GM12878 (cell line): ENCODE results near the gene STK32B. TPM values are rescaled to one million over a fixed set of nuclear protein-coding genes. Genes with fewer than 3 reads are reported as not detected.

ENCODE experiments used
- ATAC-seq: fragments of 200-7000 bp; cut with Tn5 transposase; 3 replicates; pipeline ENCODE4 v1.9.1; 2020; ENCODE audit warnings: mild to moderate bottlenecking, moderate library complexity
- BruUV-seq: library from RNA; stranded (reverse); fragments of 400-500 nt; replicated peaks from 2 replicates; lab custom pipeline; 2021; lab: Mats Ljungman, UMichigan
- CTCF ChIA-PET: fragments of 300-600 bp; sonication (Branson Sonifier 250); formaldehyde crosslinking; extraction: SDS; loops from one replicate; lab custom pipeline; 2021; ENCODE audit warnings: inconsistent platforms; lab: Yijun Ruan, JAX
- POLR2A ChIA-PET: fragments of 350-600 bp; formaldehyde crosslinking; extraction: SDS; loops from one replicate; lab custom pipeline; 2021; ENCODE audit warnings: inconsistent platforms; lab: Charles Lee
- RAD21 ChIA-PET: fragments of 300-600 bp; sonication (Branson Sonifier 250); formaldehyde crosslinking; loops from one replicate; lab custom pipeline; 2023; ENCODE audit warnings: antibody characterized with exemption; ENCODE audit not compliant: unreplicated experiment; lab: Charles Lee
- SMC1A ChIA-PET: fragments of 300-600 bp; sonication (Branson Sonifier 250); formaldehyde crosslinking; loops from one replicate; lab custom pipeline; 2023; ENCODE audit not compliant: unreplicated experiment, uncharacterized antibody; lab: Charles Lee
- DNase-seq: peaks from one replicate; pipeline ENCODE4 v3.0.0-alpha.2; 2011; ENCODE audit warnings: low read depth, low spot score
- FAIRE-seq: peaks from 3 replicates; lab custom pipeline; 2011; peaks lifted over from hg19 to GRCh38; lab: Jason Lieb, UNC
- H2AFZ ChIP-seq: 2 replicates; pipeline ENCODE4 v1.6.0; 2011; ENCODE audit warnings: low read depth, low read length, control low read depth; ENCODE audit not compliant: control insufficient read depth
- H3K27ac ChIP-seq: 2 replicates; pipeline ENCODE4 v1.5.1; 2011; ENCODE audit warnings: control low read depth; ENCODE audit not compliant: control insufficient read depth, insufficient read depth
- H3K27me3 ChIP-seq, 2 experiments: replicated peaks in 1 of 2; 2 replicates each; pipeline versions ENCODE4 v1.6.0 to v1.6.1; 2011; ENCODE audit warnings: low read length in 1 of 2; ENCODE audit not compliant: control insufficient read depth in 2 of 2, insufficient read depth in 2 of 2
- H3K36me3 ChIP-seq, 2 experiments: 2 replicates each; pipeline ENCODE4 v1.5.1; 2011; ENCODE audit warnings: low read length in 1 of 2; ENCODE audit not compliant: control insufficient read depth in 2 of 2, insufficient read depth in 2 of 2
- H3K4me1 ChIP-seq: 2 replicates; pipeline ENCODE4 v1.6.1; 2011; ENCODE audit warnings: mild to moderate bottlenecking, low read length, moderate library complexity, mixed read lengths; ENCODE audit not compliant: control insufficient read depth, insufficient read depth
- H3K4me2 ChIP-seq: 2 replicates; pipeline ENCODE4 v1.6.0; 2011; ENCODE audit warnings: control low read depth; ENCODE audit not compliant: control insufficient read depth, insufficient read depth
- H3K4me3 ChIP-seq: fragments of 200-600 bp; sonication (generic); 2 replicates; pipeline ENCODE4 v1.5.1; 2016
- H3K79me2 ChIP-seq: 2 replicates; pipeline ENCODE4 v1.6.0; 2011; ENCODE audit warnings: low read length; ENCODE audit not compliant: control insufficient read depth, insufficient read depth
- H3K9ac ChIP-seq: 2 replicates; pipeline ENCODE4 v1.8.0; 2011; ENCODE audit warnings: low read length, control low read depth, mixed read lengths; ENCODE audit not compliant: control insufficient read depth, insufficient read depth
- H3K9me3 ChIP-seq: replicated peaks from 3 replicates; pipeline ENCODE4 v1.5.1; 2011; ENCODE audit warnings: mild to moderate bottlenecking, low read length; ENCODE audit not compliant: control insufficient read depth, insufficient read depth
- H4K20me1 ChIP-seq: 2 replicates; pipeline ENCODE4 v1.6.0; 2011; ENCODE audit not compliant: control insufficient read depth, insufficient read depth
- BCLAF1 ChIP-seq: fragments of 450-650 bp; IDR thresholded peaks from 2 replicates; pipeline ENCODE4 v1.6.1; 2017; ENCODE audit warnings: antibody characterized with exemption, mild to moderate bottlenecking, moderate library complexity
- BMI1 ChIP-seq: fragments of 450-650 bp; IDR thresholded peaks from 2 replicates; pipeline ENCODE4 v1.6.1; 2016; ENCODE audit warnings: mild to moderate bottlenecking, moderate library complexity, borderline replicate concordance
- CEBPZ ChIP-seq: fragments of 150-350 bp; IDR thresholded peaks from 2 replicates; pipeline ENCODE4 v1.6.1; 2016; ENCODE audit warnings: low read depth, low read length
- DPF2 ChIP-seq: fragments of 450-650 bp; IDR thresholded peaks from 2 replicates; pipeline ENCODE4 v1.6.1; 2017; ENCODE audit warnings: mild to moderate bottlenecking
- EGR1 ChIP-seq, 2 experiments: IDR thresholded peaks; 1 replicate in 1 of 2; 2 replicates in 1 of 2; pipeline ENCODE4 v1.6.1; 2011 to 2012; ENCODE audit warnings: low read depth in 2 of 2, low read length in 2 of 2, borderline replicate concordance in 1 of 2, mild to moderate bottlenecking in 1 of 2, moderate library complexity in 1 of 2
- MEF2A ChIP-seq: IDR thresholded peaks from 2 replicates; pipeline ENCODE4 v1.6.1; 2011; ENCODE audit warnings: low read depth, mild to moderate bottlenecking, low read length, moderate library complexity; ENCODE audit not compliant: insufficient read depth
- MYB ChIP-seq: fragments of 150-350 bp; IDR thresholded peaks from 2 replicates; pipeline ENCODE4 v1.6.1; 2014; ENCODE audit warnings: mild to moderate bottlenecking, low read depth, low read length, borderline replicate concordance
- NFXL1 ChIP-seq: fragments of 450-650 bp; IDR thresholded peaks from 2 replicates; pipeline ENCODE4 v1.6.1; 2017; ENCODE audit warnings: antibody characterized with exemption, mild to moderate bottlenecking, borderline replicate concordance
- PAX8 ChIP-seq: fragments of 450-650 bp; IDR thresholded peaks from 2 replicates; pipeline ENCODE4 v1.6.1; 2017; ENCODE audit warnings: mild to moderate bottlenecking, moderate library complexity
- PKNOX1 ChIP-seq: fragments of 450-650 bp; IDR thresholded peaks from 2 replicates; pipeline ENCODE4 v1.6.1; 2016; ENCODE audit warnings: mild to moderate bottlenecking
- SMAD1 ChIP-seq: fragments of 450-650 bp; IDR thresholded peaks from 2 replicates; pipeline ENCODE4 v1.6.1; 2018; ENCODE audit warnings: mild to moderate bottlenecking, low read depth; ENCODE audit not compliant: partially characterized antibody
- SREBF1 ChIP-seq: IDR thresholded peaks from 2 replicates; pipeline ENCODE4 v1.6.1; 2012; ENCODE audit warnings: mild to moderate bottlenecking, low read length
- SUPT20H ChIP-seq: IDR thresholded peaks from 2 replicates; pipeline ENCODE4 v1.6.1; 2011; ENCODE audit warnings: low read depth, mild to moderate bottlenecking, low read length, moderate library complexity, borderline replicate concordance; ENCODE audit not compliant: control insufficient read depth
- TCF12 ChIP-seq: IDR thresholded peaks from 2 replicates; pipeline ENCODE4 v1.6.1; 2011; ENCODE audit warnings: low read depth, mild to moderate bottlenecking, low read length
- YY1 ChIP-seq: IDR thresholded peaks from 2 replicates; pipeline ENCODE4 v1.6.1; 2011; ENCODE audit warnings: low read depth, mild to moderate bottlenecking, low read length
- ZNF207 ChIP-seq: fragments of 450-650 bp; IDR thresholded peaks from 2 replicates; pipeline ENCODE4 v1.6.1; 2014; ENCODE audit warnings: antibody characterized with exemption, mild to moderate bottlenecking, borderline replicate concordance
- WGBS: methylation state at CpG from one replicate; pipeline ENCODE4 v1.1.6; 2016; ENCODE audit warnings: low lambda C conversion rate; ENCODE audit not compliant: insufficient replicate concordance, insufficient coverage; ENCODE audit errors: missing lambda C conversion rate; 5-methylcytosine and 5-hydroxymethylcytosine counted together
- in situ Hi-C: fragments of 300-500 bp; cut with MboI; formaldehyde crosslinking; loops from 9 replicates; pipeline ENCODE4 v1.14.3; 2018; ENCODE audit warnings: mixed read lengths
- intact Hi-C: fragments of 100-400 bp; cut with micrococcal nuclease; formaldehyde crosslinking; loops from one replicate; pipeline ENCODE4 v1.14.2; 2022; ENCODE audit not compliant: unreplicated experiment
- polyA plus RNA-seq, 11 experiments: library from polyadenylated mRNA; depleted of rRNA in 4 of 11; unstranded in 6 of 11; stranded (reverse) in 5 of 11; fragments of >200 nt; fragmentation: Nextera tagmentation in 4 of 11; fragmentation: Illumina TruSeq in 1 of 11; extraction: Ambion mirVana in 4 of 11; extraction: Trizol in 1 of 11; gene quantifications; 1 replicate in 1 of 11; 2 replicates in 10 of 11; pipeline versions ENCODE4 v1.2.1 to v1.2.3, GENCODE V29; 2011 to 2016; ENCODE audit warnings: inconsistent platforms in 2 of 11, missing spikeins in 2 of 11, low read depth in 1 of 11
- total RNA-seq, 4 experiments: library from RNA; depleted of rRNA in 3 of 4; stranded (reverse); fragments of >200 nt in 3 of 4; fragmentation: Illumina TruSeq in 1 of 4; extraction: Trizol in 1 of 4; gene quantifications; 2 replicates each; pipeline versions ENCODE4 v1.2.1 to v1.2.3, GENCODE V29; 2013 to 2021

STK32B gene
- total and polyA plus RNA-seq, 10 of the 15 experiments (the other 5 are each of a cell fraction or from before 2014, with no cell fraction given), result 0.04 to 0.12 (median 0.08) TPM; not detected in 7

GRCh38 chr4:5157791-5158770 is 106.8 kb downstream of the STK32B start:
- H3K36me3 ChIP-seq, result no peaks in the 10 kb centered on the region
- CTCF ChIA-PET, result no interaction called here
- no peak for FAIRE-seq
- intact Hi-C loops (no loop called here), in situ Hi-C loops (no loop called here)
- no peak overlapping the region for H2AFZ ChIP-seq
- H3K27me3 ChIP-seq, result no peaks in the 10 kb centered on the region
- 35% methylated on average over 17 of the region's 17 CpGs for WGBS
- no peaks in the 10 kb centered on the region; the same call in 2 of the 3 replicates for H3K9me3 ChIP-seq
- POLR2A ChIA-PET, result no interaction called here
- no peak for ATAC-seq
- no peak overlapping the region for H3K4me3 ChIP-seq
- no peaks in the 10 kb centered on the region for H3K79me2 ChIP-seq
- H3K27ac ChIP-seq, result no peak overlapping the region
- no peaks in the 10 kb centered on the region for H3K4me1 ChIP-seq
- RAD21 ChIA-PET, result no interaction called here
- DNase-seq, result no peak
- no peak overlapping the region for H3K9ac ChIP-seq
- H3K4me2 ChIP-seq, result no peak overlapping the region
- SMC1A ChIA-PET, result no interaction called here
- BruUV-seq, result no TSS peak
- no peaks in the 10 kb centered on the region for H4K20me1 ChIP-seq
- no peak for TF ChIP-seq BMI1
- TF ChIP-seq PKNOX1, result no peak
- no peak for TF ChIP-seq SUPT20H
- no peak for TF ChIP-seq YY1
- no peak for TF ChIP-seq PAX8
- TF ChIP-seq DPF2, result no peak
- TF ChIP-seq MYB, result no peak
- no peak for TF ChIP-seq CEBPZ
- no peak for TF ChIP-seq ZNF207
- no peak for TF ChIP-seq SMAD1
- TF ChIP-seq TCF12, result no peak
- TF ChIP-seq BCLAF1, result no peak
- no peak for TF ChIP-seq SREBF1
- TF ChIP-seq NFXL1, result no peak
- no peak for TF ChIP-seq EGR1 (IDR thresholded peaks at IDR 0.05; ENCODE audit: borderline replicate concordance in 1 of 2, low read depth in 2 of 2, low read length in 2 of 2)
- no peak for TF ChIP-seq MEF2A
